ENCODE measurements around the gene PIGK. TPM values are rescaled to one million over a fixed set of nuclear protein-coding genes. Genes with fewer than 3 reads are reported as not detected.
"Not testable (repeated sequence)": the region's sequence is repeated elsewhere in the genome, so short reads cannot be mapped to it uniquely, and the experiment has no call there.

The PIGK gene
- total RNA-seq, 4 donors from 2014 or later, result 10.9 to 23.0 (median 14.4) TPM

DNA sequence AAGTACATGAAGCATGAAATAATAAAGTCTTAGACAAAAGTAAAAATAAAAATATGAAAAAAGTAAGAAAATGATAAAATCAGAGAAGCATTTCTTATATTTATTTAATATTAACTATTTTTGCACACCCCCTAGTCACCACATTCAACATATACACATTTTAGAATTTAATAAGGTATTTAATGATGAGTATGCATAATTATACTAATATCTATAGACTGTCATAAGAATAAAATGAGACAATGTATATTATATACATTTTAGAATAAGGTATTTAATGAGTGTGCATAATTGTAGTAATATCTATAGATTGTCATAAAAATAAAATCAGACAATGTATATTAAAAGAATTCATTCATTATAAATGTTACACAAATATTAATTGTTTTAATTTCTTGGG, 18.9 kb downstream of the PIGK start:
- no peak for DNase-seq (ENCODE audit: low spot score)
- ATAC-seq (ENCODE audit: low FRiP score), result no peak
- TF ChIP-seq, protein P1, sequence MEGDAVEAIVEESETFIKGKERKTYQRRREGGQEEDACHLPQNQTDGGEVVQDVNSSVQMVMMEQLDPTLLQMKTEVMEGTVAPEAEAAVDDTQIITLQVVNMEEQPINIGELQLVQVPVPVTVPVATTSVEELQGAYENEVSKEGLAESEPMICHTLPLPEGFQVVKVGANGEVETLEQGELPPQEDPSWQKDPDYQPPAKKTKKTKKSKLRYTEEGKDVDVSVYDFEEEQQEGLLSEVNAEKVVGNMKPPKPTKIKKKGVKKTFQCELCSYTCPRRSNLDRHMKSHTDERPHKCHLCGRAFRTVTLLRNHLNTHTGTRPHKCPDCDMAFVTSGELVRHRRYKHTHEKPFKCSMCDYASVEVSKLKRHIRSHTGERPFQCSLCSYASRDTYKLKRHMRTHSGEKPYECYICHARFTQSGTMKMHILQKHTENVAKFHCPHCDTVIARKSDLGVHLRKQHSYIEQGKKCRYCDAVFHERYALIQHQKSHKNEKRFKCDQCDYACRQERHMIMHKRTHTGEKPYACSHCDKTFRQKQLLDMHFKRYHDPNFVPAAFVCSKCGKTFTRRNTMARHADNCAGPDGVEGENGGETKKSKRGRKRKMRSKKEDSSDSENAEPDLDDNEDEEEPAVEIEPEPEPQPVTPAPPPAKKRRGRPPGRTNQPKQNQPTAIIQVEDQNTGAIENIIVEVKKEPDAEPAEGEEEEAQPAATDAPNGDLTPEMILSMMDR (IDR thresholded peaks at IDR 0.05), result no peak

DNA sequence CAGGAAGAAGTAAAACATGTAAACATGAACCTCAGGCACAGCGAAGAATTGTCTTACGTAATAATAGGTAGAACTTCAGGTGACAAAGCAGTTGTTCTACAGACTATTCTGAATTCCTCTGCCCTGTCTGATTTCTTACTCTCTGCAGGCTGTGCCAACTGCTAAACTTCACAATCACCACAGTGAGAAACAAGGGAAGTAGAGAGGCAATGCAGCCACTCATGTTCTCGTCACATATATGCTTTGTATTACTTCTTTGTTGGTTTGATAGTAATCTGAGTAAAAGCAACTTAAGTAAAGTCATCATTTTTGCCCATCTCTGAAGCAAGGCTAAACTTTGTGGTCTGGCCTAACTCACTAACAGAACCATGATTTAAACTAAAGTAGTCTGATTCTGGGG, 21.9 kb downstream of the PIGK start:
- DNase-seq (ENCODE audit: low spot score) (no peak), ATAC-seq (ENCODE audit: low FRiP score) (no peak)
- TF ChIP-seq, protein P1 (IDR thresholded peaks at IDR 0.05), result no peak

DNA sequence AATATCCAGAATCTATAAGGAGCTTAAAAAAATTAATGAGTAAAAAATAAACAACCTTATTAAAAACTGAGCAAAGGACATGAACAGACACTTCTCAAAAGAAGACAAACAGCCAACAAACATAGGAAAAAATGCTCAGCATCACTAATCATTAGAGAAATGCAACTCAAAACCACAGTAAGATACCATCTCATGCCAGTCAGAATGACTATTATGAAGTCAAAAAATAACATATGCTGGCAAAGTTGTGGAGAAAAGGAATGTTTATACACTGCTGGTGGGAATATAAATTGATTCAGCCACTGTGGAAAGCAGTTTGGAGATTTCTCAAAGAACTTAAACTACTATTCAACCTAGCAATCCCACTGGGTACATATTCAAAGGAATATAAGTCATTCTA, 25.3 kb downstream of the PIGK start:
- TF ChIP-seq, protein P1 (IDR thresholded peaks at IDR 0.05), result no peak
- ATAC-seq (ENCODE audit: low FRiP score) (no peak), DNase-seq (ENCODE audit: low spot score) (no peak)

DNA sequence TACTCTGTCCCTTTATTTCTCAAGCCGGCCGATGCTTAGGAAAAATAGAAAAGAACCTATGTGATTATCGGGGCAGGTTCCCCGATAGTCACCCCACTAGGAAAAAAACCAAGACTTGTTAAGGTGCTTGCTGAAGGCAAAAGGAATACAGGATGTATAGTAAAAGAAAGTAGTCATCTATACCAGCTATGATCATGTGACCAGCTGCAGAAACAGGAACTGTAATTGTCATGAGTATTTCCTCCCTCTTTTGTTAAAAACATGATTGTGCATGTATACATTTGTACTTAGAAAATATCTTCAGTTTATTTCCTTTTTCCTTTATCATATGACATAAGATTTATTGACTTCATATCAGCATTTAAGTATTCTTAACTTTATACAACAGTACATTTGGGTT, 30.5 kb downstream of the PIGK start:
- no peak for ATAC-seq (ENCODE audit: low FRiP score)
- TF ChIP-seq, protein P1 (IDR thresholded peaks at IDR 0.05), result no peak
- DNase-seq (ENCODE audit: low spot score), result no peak

DNA sequence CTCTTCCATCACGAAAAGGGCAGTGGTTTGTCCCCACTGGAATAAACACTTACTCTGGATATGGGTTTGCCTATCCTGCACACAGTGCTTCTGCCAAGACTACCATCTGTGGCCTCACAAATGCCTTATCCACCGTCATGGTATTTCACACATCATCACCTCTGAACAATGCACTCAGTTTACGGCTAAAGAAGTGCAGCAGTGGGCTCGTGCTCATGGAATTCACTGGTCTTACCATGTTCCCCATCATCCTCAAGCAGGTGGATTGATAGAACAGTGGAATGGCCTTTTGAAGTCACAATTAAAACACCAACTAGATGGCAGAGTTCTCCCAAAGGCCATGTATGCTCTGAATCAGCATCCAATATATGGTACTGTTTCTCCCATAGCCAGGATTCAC, 32.3 kb downstream of the PIGK start:
- DNase-seq (ENCODE audit: low spot score); ATAC-seq (ENCODE audit: low FRiP score): not testable (repeated sequence)

DNA sequence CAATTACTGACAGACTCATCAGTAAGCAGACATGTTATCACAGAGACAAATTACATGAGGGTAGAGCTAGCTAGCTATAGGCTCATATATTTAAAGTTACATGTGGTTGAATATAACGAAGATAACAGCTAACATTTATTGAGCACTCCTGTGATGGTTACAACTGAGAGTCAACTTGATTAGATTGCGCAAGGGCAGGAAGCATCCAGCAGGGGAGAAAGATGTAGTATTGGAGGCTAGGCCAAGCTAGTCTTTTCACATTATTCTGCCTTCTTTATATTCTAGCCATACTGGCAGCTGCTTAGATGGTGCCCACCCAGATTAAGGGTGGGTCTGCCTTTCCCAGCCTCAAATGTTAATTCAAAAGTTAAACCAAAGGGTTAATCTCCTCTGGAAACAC, 37.1 kb downstream of the PIGK start:
- TF ChIP-seq, protein P1 (IDR thresholded peaks at IDR 0.05), result no peak
- no peak for ATAC-seq (ENCODE audit: low FRiP score)
- DNase-seq (ENCODE audit: low spot score), result no peak

DNA sequence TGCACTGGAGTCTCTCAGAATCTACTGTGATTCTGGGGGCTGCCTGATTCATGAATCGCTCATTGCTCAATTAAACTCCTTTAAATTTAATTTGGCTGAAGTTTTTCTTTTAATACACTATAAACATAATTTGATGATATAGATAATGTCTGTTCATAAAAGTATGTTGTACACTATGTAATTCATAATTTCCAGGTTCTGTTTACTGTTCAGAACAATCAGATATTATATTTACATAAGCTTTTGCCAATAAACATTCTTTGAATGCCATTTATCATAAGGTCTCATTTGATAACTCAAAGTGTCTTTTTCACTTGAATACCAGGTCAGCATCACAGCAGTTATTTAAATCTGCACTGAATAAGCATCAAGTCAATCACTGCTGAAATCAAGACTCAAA, 39.6 kb downstream of the PIGK start:
- no peak for DNase-seq (ENCODE audit: low spot score)
- no peak for ATAC-seq (ENCODE audit: low FRiP score)
- TF ChIP-seq, protein P1 (IDR thresholded peaks at IDR 0.05), result no peak

Data from omental fat pad (tissue), 4 donors.